CD4-positive, alpha-beta T cell treated with Interleukin-2 at 100 ng/mL for 4 hours (primary cell): ENCODE results near the gene MAGEA8.
A peak's percentile ranks its signal among the peaks of the same experiment; 100 is the strongest.
"Not testable (repeated sequence)": the region's sequence is repeated elsewhere in the genome, so short reads cannot be mapped to it uniquely, and the experiment has no call there.

Source experiments
- DNase-seq: peaks from one replicate; pipeline ENCODE4 v3.0.0-alpha.2; 2020; ENCODE audit warnings: low spot score

The MAGEA8 gene

GRCh38 chrX:149881081-149881711, at the start of gene MAGEA8:
Gene MAGEA8, plus strand, starts transcription at chrX:149881183. Its CDS starts 3,090 bp downstream, at chrX:149884273.
- DNase-seq, result no peak

- DNase-seq, result no peak
Measured at GRCh38 chrX:149831473-149831872, 49.5 kb upstream of the MAGEA8 start.

GRCh38 chrX:149836728-149837127, 44.3 kb upstream of the MAGEA8 start:
- not testable (repeated sequence) for DNase-seq

GRCh38 chrX:149837167-149837566, 43.8 kb upstream of the MAGEA8 start:
- DNase-seq, result no peak

GRCh38 chrX:149837639-149838038, 43.3 kb upstream of the MAGEA8 start:
- no peak for DNase-seq

GRCh38 chrX:149841929-149842328, 39.1 kb upstream of the MAGEA8 start:
- no peak for DNase-seq

GRCh38 chrX:149845385-149845784, 35.6 kb upstream of the MAGEA8 start:
- no peak for DNase-seq

- DNase-seq, result no peak
Measured at GRCh38 chrX:149846789-149847188, 34.2 kb upstream of the MAGEA8 start.

GRCh38 chrX:149848855-149849254, 32.1 kb upstream of the MAGEA8 start:
- no peak for DNase-seq

GRCh38 chrX:149849787-149850186, 31.2 kb upstream of the MAGEA8 start:
- no peak for DNase-seq

- DNase-seq, result no peak
Measured at GRCh38 chrX:149851864-149852263, 29.1 kb upstream of the MAGEA8 start.

- DNase-seq, result no peak
Measured at GRCh38 chrX:149853925-149854324, 27.1 kb upstream of the MAGEA8 start.

GRCh38 chrX:149858592-149858991, 22.4 kb upstream of the MAGEA8 start:
- DNase-seq, result peak; percentile 0

GRCh38 chrX:149860445-149860844, 20.5 kb upstream of the MAGEA8 start:
- no peak for DNase-seq

- no peak for DNase-seq
Measured at GRCh38 chrX:149865390-149865789, 15.6 kb upstream of the MAGEA8 start.

GRCh38 chrX:149867488-149867887, 13.5 kb upstream of the MAGEA8 start:
- no peak for DNase-seq

- no peak for DNase-seq
Measured at GRCh38 chrX:149870840-149871239, 10.1 kb upstream of the MAGEA8 start.

GRCh38 chrX:149871433-149871832, 9.6 kb upstream of the MAGEA8 start:
- DNase-seq, result no peak

- DNase-seq, result peak; percentile 66
Measured at GRCh38 chrX:149871940-149872339, 9.0 kb upstream of the MAGEA8 start.

GRCh38 chrX:149877157-149877556, 3.8 kb upstream of the MAGEA8 start:
- DNase-seq, result no peak

GRCh38 chrX:149877636-149878035, 3.3 kb upstream of the MAGEA8 start:
- no peak for DNase-seq

GRCh38 chrX:149890828-149891227, 9.8 kb downstream of the MAGEA8 start:
- not testable (repeated sequence) for DNase-seq

GRCh38 chrX:149898554-149898953, 17.6 kb downstream of the MAGEA8 start:
- no peak for DNase-seq
